K562 (cell line): ENCODE results near the gene ITGAV. TPM values are rescaled to one million over a fixed set of nuclear protein-coding genes. Genes with fewer than 3 reads are reported as not detected.

Source experiments
- ATF3 ChIP-seq, 2 experiments: fragments of 450-650 bp in 1 of 2; sonication (generic) in 1 of 2; formaldehyde crosslinking in 1 of 2; IDR thresholded peaks in 1 of 2; conservative IDR thresholded peaks in 1 of 2; 2 replicates each; pipeline versions ENCODE4 v1.6.1 to v1.8.1; 2016 to 2023; ENCODE audit warnings: mild to moderate bottlenecking in 2 of 2, moderate library complexity in 2 of 2, inconsistent platforms in 1 of 2, missing genetic modification reagents in 1 of 2
- ATF6 ChIP-seq: sonication (generic); formaldehyde crosslinking; IDR thresholded peaks from 2 replicates; pipeline ENCODE4 v1.4.0; 2020; ENCODE audit warnings: mild to moderate bottlenecking, missing genetic modification reagents
- CREM ChIP-seq: IDR thresholded peaks from 2 replicates; pipeline ENCODE4 v1.6.1; 2014; ENCODE audit warnings: antibody characterized with exemption, low read depth
- NEUROD1 ChIP-seq: fragments of 150-350 bp; IDR thresholded peaks from 2 replicates; pipeline ENCODE4 v1.6.1; 2014; ENCODE audit warnings: borderline replicate concordance, low read length, low read depth; ENCODE audit not compliant: partially characterized antibody
- PPARD ChIP-seq: fragments of 250-450 bp; sonication (Bioruptor Pico); IDR thresholded peaks from 2 replicates; pipeline ENCODE4 v1.8.0; 2022; ENCODE audit warnings: inconsistent platforms, mild to moderate bottlenecking, moderate library complexity
- SNIP1 ChIP-seq: fragments of 450-650 bp; IDR thresholded peaks from 2 replicates; pipeline ENCODE4 v1.7.1; 2017; ENCODE audit warnings: low read depth, mild to moderate bottlenecking
- TAF7 ChIP-seq: fragments of 450-650 bp; IDR thresholded peaks from 2 replicates; pipeline ENCODE4 v1.6.1; 2016; ENCODE audit warnings: missing genetic modification characterization, missing compliant biosample characterization
- ZBTB7A ChIP-seq: IDR thresholded peaks from 2 replicates; pipeline ENCODE4 v1.6.1; 2011; ENCODE audit warnings: low read depth, mild to moderate bottlenecking, low read length, moderate library complexity, borderline replicate concordance; ENCODE audit not compliant: control insufficient read depth
- ZNF274 ChIP-seq: IDR thresholded peaks from 2 replicates; pipeline ENCODE4 v1.6.1; 2011; ENCODE audit warnings: low read depth, mild to moderate bottlenecking, low read length, moderate library complexity, borderline replicate concordance
- ZNF318 ChIP-seq, 2 experiments: fragments of 450-650 bp; IDR thresholded peaks; 2 replicates each; pipeline ENCODE4 v1.6.1; 2016; ENCODE audit warnings: mild to moderate bottlenecking in 2 of 2, borderline replicate concordance in 1 of 2, low read depth in 1 of 2, moderate library complexity in 1 of 2
- ZNF699 ChIP-seq: fragments of 250-450 bp; sonication (Bioruptor Pico); IDR thresholded peaks from 2 replicates; pipeline ENCODE4 v1.8.0; 2021; ENCODE audit warnings: mild to moderate bottlenecking, moderate library complexity; ENCODE audit not compliant: insufficient replicate concordance
- ZNF740 ChIP-seq, 3 experiments: fragments of 200-800 bp in 1 of 3; sonication (Bioruptor generic) in 1 of 3; sonication (generic) in 1 of 3; formaldehyde crosslinking in 1 of 3; IDR thresholded peaks; 2 replicates each; pipeline versions ENCODE4 v1.6.1 to v1.8.0; 2016 to 2022; ENCODE audit warnings: mild to moderate bottlenecking in 2 of 3, missing compliant biosample characterization in 2 of 3, missing genetic modification characterization in 2 of 3, missing genetic modification reagents in 1 of 3
- polyA plus RNA-seq, 8 experiments: library from polyadenylated mRNA; depleted of rRNA in 4 of 8; stranded (reverse) in 5 of 8; unstranded in 3 of 8; fragments of >200 nt; fragmentation: Nextera tagmentation in 2 of 8; fragmentation: Illumina TruSeq in 1 of 8; extraction: Ambion mirVana in 2 of 8; extraction: Trizol in 1 of 8; gene quantifications; 2 replicates each; pipeline versions ENCODE4 v1.2.1 to v1.2.3, GENCODE V29; 2011 to 2014; ENCODE audit warnings: inconsistent platforms in 1 of 8, missing spikeins in 1 of 8
- total RNA-seq, 7 experiments: library from RNA; depleted of rRNA in 6 of 7; stranded (reverse); fragments of >200 nt in 6 of 7; fragmentation: Illumina TruSeq in 2 of 7; extraction: Trizol in 2 of 7; gene quantifications; 2 replicates each; pipeline versions ENCODE4 v1.2.1 to v1.2.3, GENCODE V29; 2011 to 2021; ENCODE audit warnings: low replicate concordance in 1 of 7

The ITGAV gene
- total and polyA plus RNA-seq, 9 of the 15 experiments (the other 6 are each of a cell fraction or from before 2014, with no cell fraction given) = 3.7 to 17.7 (median 10.7) TPM

- TF ChIP-seq ZNF318 (IDR thresholded peaks at IDR 0.05; ENCODE audit: borderline replicate concordance in 1 of 2, low read depth in 1 of 2) = no peak
- TF ChIP-seq ZBTB7A = peak; percentile 42; the same call in 1 of the 2 replicates
- TF ChIP-seq ZNF740 (CRISPR knock-in tag; IDR thresholded peaks at IDR 0.05) = peak; percentile 77
- TF ChIP-seq ZNF740 (tag; IDR thresholded peaks at IDR 0.05) = no peak
- no peak for TF ChIP-seq ZNF699
- peak; percentile 60 for TF ChIP-seq CREM
- no peak for TF ChIP-seq ATF3 (IDR thresholded peaks at IDR 0.05)
- 0 out of 2 replicates have a peak, but pooled peaks have one; percentile 64 for TF ChIP-seq ATF3 (CRISPR knock-in tag; conservative IDR thresholded peaks at IDR 0.05)
- no peak for TF ChIP-seq NEUROD1
- TF ChIP-seq ATF6 (CRISPR knock-in tag) = 0 out of 2 replicates have a peak, but pooled peaks have one; percentile 84
- no peak for TF ChIP-seq ZNF274
- TF ChIP-seq PPARD (CRISPR knock-in tag) = no peak
- TF ChIP-seq SNIP1 = no peak
- peak; percentile 63 for TF ChIP-seq TAF7 (tag)
Measured at GRCh38 chr2:186589612-186590349, at the start of gene ITGAV (continued).
